Progenitor cell of endocrine pancreas (in vitro differentiated cells): Measurements from ENCODE around the gene BMAL2. TPM values are rescaled to one million over a fixed set of nuclear protein-coding genes. Genes with fewer than 3 reads are reported as not detected.
A peak's percentile ranks its signal among the peaks of the same experiment; 100 is the strongest.

Experiments used
- DNase-seq: peaks from one replicate; pipeline ENCODE4 v3.0.0; 2021; ENCODE audit warnings: low spot score; ENCODE audit not compliant: unreplicated experiment
- H3K27ac Mint-ChIP-seq: 2 replicates; pipeline ENCODE4 v1.8.0; 2021; ENCODE audit warnings: mild to moderate bottlenecking, moderate library complexity, mixed read lengths
- H3K27me3 Mint-ChIP-seq: 2 replicates; pipeline ENCODE4 v1.8.0; 2021; ENCODE audit warnings: mixed read lengths
- H3K36me3 Mint-ChIP-seq: 2 replicates; pipeline ENCODE4 v1.8.0; 2022; ENCODE audit warnings: mixed read lengths; ENCODE audit not compliant: insufficient read depth
- H3K4me1 Mint-ChIP-seq: 2 replicates; pipeline ENCODE4 v1.8.0; 2021; ENCODE audit warnings: low read depth, mixed read lengths
- H3K4me3 Mint-ChIP-seq: 2 replicates; pipeline ENCODE4 v1.8.0; 2021; ENCODE audit warnings: low read depth, mild to moderate bottlenecking, moderate library complexity, mixed read lengths
- H3K9me3 Mint-ChIP-seq: 2 replicates; pipeline ENCODE4 v1.8.0; 2021; ENCODE audit warnings: low read depth, mixed read lengths
- total RNA-seq: library from RNA; stranded (reverse); gene quantifications from 2 replicates; pipeline ENCODE4 v1.2.1, GENCODE V29; 2021
- TF ChIP-seq, protein P1 (sequence below): fragments of 200-600 bp; sonication (generic); IDR thresholded peaks from one replicate; pipeline ENCODE4 v1.5.0; 2021; ENCODE audit warnings: antibody characterized with exemption, mild to moderate bottlenecking; ENCODE audit not compliant: unreplicated experiment

The BMAL2 gene
- total RNA-seq, 1 donor from 2014 or later, result 28.8 TPM

DNA sequence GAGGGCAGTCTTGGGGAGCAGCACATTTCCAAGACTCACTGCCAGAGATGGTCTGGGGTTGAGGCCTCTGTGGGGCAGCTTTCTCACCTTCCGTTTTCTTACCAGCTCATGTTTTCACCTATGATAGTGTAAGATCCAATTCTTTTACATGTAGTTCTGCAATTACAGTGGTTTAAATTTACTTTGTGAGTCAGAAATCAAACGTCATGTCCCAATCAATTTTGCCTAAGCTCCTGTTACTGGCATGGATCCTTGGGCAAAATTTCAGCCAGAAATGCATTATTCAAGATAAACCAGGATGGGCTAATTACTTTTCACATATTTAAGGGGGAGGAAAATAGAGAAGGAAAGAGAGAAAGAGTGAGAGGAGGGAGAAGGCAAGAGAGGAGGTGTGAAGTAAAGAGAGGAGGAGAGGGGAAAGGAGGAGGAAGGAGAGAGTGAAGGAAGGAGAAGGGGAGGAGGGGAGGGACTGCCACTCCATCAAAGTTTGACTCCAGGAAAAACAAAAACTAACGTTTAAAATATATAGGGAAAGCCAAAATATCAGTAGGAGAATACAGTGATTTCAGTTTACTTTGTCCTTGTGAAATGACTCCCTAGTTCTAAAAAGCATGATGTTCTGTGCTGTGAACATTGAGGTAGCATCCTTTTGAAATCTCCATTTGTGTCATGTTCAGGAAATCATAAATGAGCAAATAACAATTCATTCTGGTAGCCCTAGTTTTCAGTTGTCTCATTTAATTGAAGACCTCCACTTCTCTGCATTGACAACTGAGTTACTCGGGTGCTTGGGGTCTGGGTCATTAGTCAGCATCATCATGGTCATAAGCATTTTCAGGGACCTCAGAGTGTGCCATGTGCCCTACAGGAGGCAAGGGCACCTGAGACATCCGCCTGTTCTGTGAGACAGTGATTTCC, 3.0 kb downstream of the BMAL2 start:
- TF ChIP-seq, protein P1, sequence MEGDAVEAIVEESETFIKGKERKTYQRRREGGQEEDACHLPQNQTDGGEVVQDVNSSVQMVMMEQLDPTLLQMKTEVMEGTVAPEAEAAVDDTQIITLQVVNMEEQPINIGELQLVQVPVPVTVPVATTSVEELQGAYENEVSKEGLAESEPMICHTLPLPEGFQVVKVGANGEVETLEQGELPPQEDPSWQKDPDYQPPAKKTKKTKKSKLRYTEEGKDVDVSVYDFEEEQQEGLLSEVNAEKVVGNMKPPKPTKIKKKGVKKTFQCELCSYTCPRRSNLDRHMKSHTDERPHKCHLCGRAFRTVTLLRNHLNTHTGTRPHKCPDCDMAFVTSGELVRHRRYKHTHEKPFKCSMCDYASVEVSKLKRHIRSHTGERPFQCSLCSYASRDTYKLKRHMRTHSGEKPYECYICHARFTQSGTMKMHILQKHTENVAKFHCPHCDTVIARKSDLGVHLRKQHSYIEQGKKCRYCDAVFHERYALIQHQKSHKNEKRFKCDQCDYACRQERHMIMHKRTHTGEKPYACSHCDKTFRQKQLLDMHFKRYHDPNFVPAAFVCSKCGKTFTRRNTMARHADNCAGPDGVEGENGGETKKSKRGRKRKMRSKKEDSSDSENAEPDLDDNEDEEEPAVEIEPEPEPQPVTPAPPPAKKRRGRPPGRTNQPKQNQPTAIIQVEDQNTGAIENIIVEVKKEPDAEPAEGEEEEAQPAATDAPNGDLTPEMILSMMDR, result no peak
- Mint-ChIP-seq H3K4me3 (no peak overlapping the region), H3K4me1 (peaks cover 49% of the 10 kb centered on the region), H3K9me3 (peaks cover 10% of the 10 kb centered on the region), H3K27me3 (peaks cover 26% of the 10 kb centered on the region), H3K36me3 (peaks cover 3% of the 10 kb centered on the region), H3K27ac (no peak overlapping the region)
- no peak for DNase-seq

DNA sequence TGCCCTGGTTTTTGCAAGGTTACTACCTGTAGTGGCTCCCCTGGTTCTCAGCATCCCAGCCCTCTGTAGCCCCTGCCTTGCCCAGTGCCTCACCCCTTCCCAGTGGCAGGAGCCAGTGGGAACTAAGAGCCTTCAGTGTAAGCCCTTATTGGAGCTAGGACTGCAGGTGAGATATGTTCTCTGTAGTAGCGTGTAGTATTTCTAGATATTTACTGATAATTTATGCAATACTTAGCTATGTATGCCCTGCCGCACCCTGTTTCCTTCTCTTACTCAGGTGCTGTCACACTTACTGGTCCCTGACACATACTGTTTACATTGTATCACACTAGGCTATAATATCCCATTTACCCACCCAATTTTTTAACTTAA, 3.6 kb downstream of the BMAL2 start:
- Mint-ChIP-seq H3K27me3 (peaks cover 21% of the 10 kb centered on the region), H3K36me3 (peaks cover 4% of the 10 kb centered on the region), H3K4me1 (peaks cover 42% of the 10 kb centered on the region), H3K4me3 (no peak overlapping the region), H3K27ac (no peak overlapping the region), H3K9me3 (peaks cover 15% of the 10 kb centered on the region)
- TF ChIP-seq, protein P1, result no peak
- no peak for DNase-seq

DNA sequence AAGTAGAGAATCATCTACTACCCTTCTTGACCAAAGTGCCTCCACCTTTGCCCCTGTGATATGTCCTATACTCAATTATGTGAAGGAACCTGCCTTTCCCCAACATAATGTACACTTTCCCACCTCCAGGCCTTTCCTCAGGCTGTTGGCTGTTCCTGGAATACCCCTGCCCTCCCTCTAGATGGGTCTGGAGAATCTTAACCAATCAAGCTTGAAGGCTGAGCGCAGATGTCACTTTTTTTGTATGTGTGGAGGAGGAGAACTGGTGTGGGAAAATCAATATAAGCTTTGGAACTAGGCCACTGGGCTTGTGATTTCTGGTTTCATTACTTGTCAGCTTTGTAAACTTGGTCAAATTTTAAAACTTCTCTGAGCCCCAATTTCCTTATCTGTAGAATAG, 4.7 kb downstream of the BMAL2 start:
- Mint-ChIP-seq H3K4me3 (no peak overlapping the region), H3K27me3 (peaks cover 10% of the 10 kb centered on the region), H3K36me3 (peaks cover 4% of the 10 kb centered on the region), H3K27ac (peak overlapping the region; percentile 51), H3K4me1 (peaks cover 33% of the 10 kb centered on the region), H3K9me3 (peaks cover 15% of the 10 kb centered on the region)
- no peak for DNase-seq
- TF ChIP-seq, protein P1, result no peak

DNA sequence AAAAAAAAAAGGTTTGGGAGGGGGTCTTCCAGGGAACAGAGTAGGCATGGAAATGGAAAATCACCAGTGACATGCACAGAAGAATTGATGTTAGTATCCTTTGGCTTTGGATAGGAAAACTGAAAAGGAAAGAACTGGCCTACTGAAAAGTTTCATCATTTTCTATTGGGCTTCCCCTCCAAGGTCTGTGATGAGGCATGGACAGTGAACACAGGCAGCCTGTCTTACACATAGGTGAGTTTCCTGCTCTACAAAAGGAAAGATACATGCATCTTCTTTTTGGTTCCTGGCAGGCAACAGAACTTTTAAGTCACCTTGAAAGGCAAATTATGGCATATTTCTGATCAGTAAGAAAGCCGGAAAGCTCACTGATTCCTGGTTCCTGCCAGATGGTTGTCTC, 5.8 kb downstream of the BMAL2 start:
- Mint-ChIP-seq H3K4me3 (no peak overlapping the region), H3K4me1 (peaks cover 31% of the 10 kb centered on the region), H3K36me3 (peaks cover 4% of the 10 kb centered on the region), H3K27me3 (peaks cover 7% of the 10 kb centered on the region), H3K9me3 (peaks cover 15% of the 10 kb centered on the region), H3K27ac (no peak overlapping the region)
- no peak for DNase-seq
- TF ChIP-seq, protein P1, result no peak

DNA sequence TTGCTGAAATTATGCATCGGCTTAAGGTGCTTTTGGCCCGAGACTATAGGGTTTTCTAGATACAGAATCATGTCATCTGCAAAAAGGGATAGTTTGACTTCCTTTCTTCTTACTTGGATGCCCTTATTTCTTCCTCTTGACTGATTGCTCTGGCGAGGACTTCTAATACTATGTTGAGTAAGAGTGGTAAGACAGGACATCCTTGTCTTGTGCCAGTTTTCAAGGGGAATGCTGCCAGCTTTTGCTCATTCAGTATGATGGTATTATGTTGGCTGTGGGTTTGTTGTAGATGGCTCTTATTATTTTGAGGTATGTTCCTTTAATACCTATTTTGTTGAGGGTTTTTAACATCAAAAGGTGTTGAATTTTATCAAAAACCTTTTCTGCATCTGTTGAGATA, 8.3 kb downstream of the BMAL2 start:
- no peak overlapping the region for H3K4me3 Mint-ChIP-seq

More for the DNA sequence above, 8.3 kb downstream of the BMAL2 start:
- TF ChIP-seq, protein P1, result no peak
- DNase-seq, result no peak
- H3K36me3 Mint-ChIP-seq, result peaks cover 4% of the 10 kb centered on the region
- no peaks in the 10 kb centered on the region for H3K27me3 Mint-ChIP-seq
- peaks cover 20% of the 10 kb centered on the region for H3K4me1 Mint-ChIP-seq
- peaks cover 15% of the 10 kb centered on the region for H3K9me3 Mint-ChIP-seq
- H3K27ac Mint-ChIP-seq, result no peak overlapping the region
